ENCODE results near the gene INKA2.

INKA2 gene

GRCh38 chr1:111732718-111733117, 6.5 kb downstream of the INKA2 start:
- DNase-seq: no peak

GRCh38 chr1:111731956-111732355, 7.2 kb downstream of the INKA2 start:
- DNase-seq: no peak

- no peak for DNase-seq
Observed at GRCh38 chr1:111730706-111731105, 8.5 kb downstream of the INKA2 start.

- DNase-seq: no peak
Observed at GRCh38 chr1:111729946-111730681, 9.1 kb downstream of the INKA2 start.

GRCh38 chr1:111729271-111729921, 9.8 kb downstream of the INKA2 start:
- no peak for DNase-seq

- no peak for DNase-seq
Observed at GRCh38 chr1:111727056-111727455, 12.1 kb downstream of the INKA2 start.

- no peak for DNase-seq
Observed at GRCh38 chr1:111725192-111725591, 14.0 kb downstream of the INKA2 start.

GRCh38 chr1:111723871-111724270, 15.3 kb downstream of the INKA2 start:
- no peak for DNase-seq

GRCh38 chr1:111723091-111723806, 15.9 kb downstream of the INKA2 start:
- no peak for DNase-seq

GRCh38 chr1:111720977-111721786, 18.0 kb downstream of the INKA2 start:
- DNase-seq: no peak

GRCh38 chr1:111720274-111720976, 18.8 kb downstream of the INKA2 start:
- DNase-seq: no peak

GRCh38 chr1:111719674-111720132, 19.5 kb downstream of the INKA2 start:
- no peak for DNase-seq

GRCh38 chr1:111719135-111719534, 20.1 kb downstream of the INKA2 start:
- DNase-seq: no peak

- no peak for DNase-seq
Observed at GRCh38 chr1:111717450-111717849, 21.7 kb downstream of the INKA2 start.

- DNase-seq: no peak
Observed at GRCh38 chr1:111716333-111716732, 22.9 kb downstream of the INKA2 start.

- no peak for DNase-seq
Observed at GRCh38 chr1:111709986-111710385, 29.2 kb downstream of the INKA2 start.

GRCh38 chr1:111707906-111708305, 31.3 kb downstream of the INKA2 start:
- DNase-seq: no peak

- no peak for DNase-seq
Observed at GRCh38 chr1:111706921-111707320, 32.3 kb downstream of the INKA2 start.

GRCh38 chr1:111705841-111706240, 33.4 kb downstream of the INKA2 start:
- no peak for DNase-seq

GRCh38 chr1:111704776-111705175, 34.4 kb downstream of the INKA2 start:
- DNase-seq: no peak

- DNase-seq: no peak
Observed at GRCh38 chr1:111704240-111704639, 35.0 kb downstream of the INKA2 start.

GRCh38 chr1:111702504-111703050, 36.6 kb downstream of the INKA2 start:
- DNase-seq: no peak
